ENCODE measurements around the gene PLK3.
"Not testable (repeated sequence)": the region's sequence is repeated elsewhere in the genome, so short reads cannot be mapped to it uniquely, and the experiment has no call there.

The PLK3 gene

GRCh38 chr1:44807364-44808062 is 7.3 kb downstream of the PLK3 start:
- no peak for TF ChIP-seq CTCF (IDR thresholded peaks at IDR 0.05)
- Mint-ChIP-seq H3K27me3 (ENCODE audit: low read depth, poor library complexity) (no peaks in the 10 kb centered on the region), H3K27ac (peak overlapping the region; percentile 100), H3K4me3 (peak overlapping the region; percentile 47), H3K36me3 (ENCODE audit: low read depth) (peaks cover 16% of the 10 kb centered on the region), H3K4me1 (peaks cover 73% of the 10 kb centered on the region), H3K9me3 (no peaks in the 10 kb centered on the region)
- DNase-seq, result peak; percentile 69

DNA sequence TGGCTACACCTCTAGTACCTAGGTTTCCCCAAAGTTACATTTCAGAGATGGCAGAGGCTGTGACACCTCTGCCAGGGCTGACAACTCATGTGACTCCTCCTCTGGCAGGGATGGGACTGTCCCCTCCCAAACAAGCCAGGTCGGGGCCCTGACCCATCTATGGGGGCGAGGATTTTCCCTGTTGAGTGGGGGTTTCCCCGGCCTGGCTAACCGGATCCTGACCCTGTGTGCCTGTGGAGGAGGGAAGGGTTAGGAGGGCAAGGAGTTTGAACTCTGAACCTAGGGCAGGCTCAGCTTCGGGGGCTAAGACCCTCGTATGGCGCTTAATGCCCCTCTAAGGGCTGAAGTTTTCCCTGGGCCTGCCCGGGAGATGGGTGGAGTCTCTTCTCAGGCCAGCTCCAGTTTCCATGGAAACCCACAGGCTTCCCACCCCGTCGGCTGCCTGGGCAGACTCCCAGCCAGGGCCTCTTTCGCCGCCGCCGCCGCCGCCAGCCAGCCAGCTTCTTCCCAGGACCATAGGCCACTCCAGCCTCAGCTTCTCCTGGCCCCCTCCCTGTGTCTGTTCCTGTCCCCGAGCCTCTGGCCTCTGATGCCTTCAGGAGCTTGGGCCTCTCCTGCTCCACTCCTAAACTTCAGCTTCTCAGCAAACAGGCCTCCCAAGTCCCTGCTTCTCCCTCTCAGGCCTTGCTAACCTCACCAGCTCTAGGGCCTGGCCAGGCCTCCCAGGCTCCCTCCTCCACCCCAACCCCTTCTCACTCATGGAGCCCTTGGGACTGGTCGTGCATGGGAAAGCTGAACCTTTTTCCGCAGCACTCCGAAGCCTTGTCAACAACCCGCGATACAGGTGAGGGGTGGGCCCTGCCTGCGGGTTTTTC is 8.1 kb downstream of the PLK3 start, which contains the start of gene BTBD19:
BTBD19 (plus strand) TSS at position 461 of the 875 bp plus-strand sequence; CDS start at position 759, 298 bp downstream.
- peak within 1 kb of the TSS; percentile 74 for H3K4me3 Mint-ChIP-seq
- no peaks in the 10 kb centered on the region for H3K27me3 Mint-ChIP-seq (ENCODE audit: low read depth, poor library complexity)
- no peaks in the 10 kb centered on the region for H3K9me3 Mint-ChIP-seq
- no peak for TF ChIP-seq CTCF (IDR thresholded peaks at IDR 0.05)
- H3K4me1 Mint-ChIP-seq, result peaks cover 69% of the 10 kb centered on the region
- H3K27ac Mint-ChIP-seq, result peak within 1 kb of the TSS; percentile 100
- peaks cover 11% of the 10 kb centered on the region for H3K36me3 Mint-ChIP-seq (ENCODE audit: low read depth)
- DNase-seq, result peak; percentile 86

DNA sequence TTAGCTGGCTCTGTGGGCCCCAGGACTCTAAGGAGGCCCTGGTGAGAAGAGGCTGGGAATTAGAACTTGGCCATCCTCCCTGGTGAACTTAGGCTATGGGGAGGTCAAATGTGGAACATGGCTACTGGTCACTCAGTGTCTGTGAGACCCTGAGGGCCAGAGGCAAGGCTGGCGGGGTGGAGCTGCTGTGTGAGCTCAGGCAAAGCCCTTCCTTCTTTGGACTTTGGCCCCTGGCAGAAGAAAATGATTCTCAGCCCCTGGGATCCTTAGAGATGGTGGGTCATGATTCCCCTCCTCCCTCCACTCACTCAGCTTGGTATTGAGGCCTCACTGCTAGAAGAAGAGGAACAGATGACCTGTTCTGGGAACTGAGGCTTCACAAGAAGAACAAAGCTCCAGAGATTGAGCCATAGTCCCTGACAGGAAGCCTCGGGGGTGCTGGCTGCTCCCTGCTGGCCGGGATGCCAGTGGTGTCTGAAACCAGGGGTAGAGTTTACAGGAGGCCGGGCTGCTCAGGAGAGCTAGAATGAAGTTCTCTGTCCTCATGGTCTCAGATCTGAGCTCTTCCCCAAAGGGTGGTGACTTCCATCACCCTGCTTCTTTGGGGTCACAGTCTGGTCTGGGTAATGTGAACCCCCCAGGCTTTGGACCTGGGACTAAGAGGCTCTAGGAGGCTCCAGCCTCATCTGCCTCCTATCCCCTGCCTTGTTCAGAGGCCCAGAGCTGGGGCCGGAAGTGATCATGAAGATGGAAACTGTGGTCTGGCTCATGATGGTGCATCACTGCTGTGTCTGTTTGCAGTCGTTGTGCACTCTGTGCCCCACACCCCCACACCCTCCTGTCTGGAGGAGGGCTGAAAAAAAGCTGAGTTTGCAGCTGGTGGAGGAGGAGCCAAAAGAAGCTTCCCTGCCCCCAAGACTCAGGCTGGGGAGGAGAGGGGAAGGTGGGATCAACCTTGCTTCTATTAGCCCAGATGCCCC is 9.1 kb downstream of the PLK3 start:
- Mint-ChIP-seq H3K4me1 (peaks cover 73% of the 10 kb centered on the region), H3K4me3 (peak overlapping the region; percentile 74), H3K36me3 (ENCODE audit: low read depth) (peaks cover 9% of the 10 kb centered on the region), H3K27ac (peak overlapping the region; percentile 100), H3K27me3 (ENCODE audit: low read depth, poor library complexity) (no peaks in the 10 kb centered on the region), H3K9me3 (no peaks in the 10 kb centered on the region)
- TF ChIP-seq CTCF (IDR thresholded peaks at IDR 0.05), result no peak
- DNase-seq, result no peak

DNA sequence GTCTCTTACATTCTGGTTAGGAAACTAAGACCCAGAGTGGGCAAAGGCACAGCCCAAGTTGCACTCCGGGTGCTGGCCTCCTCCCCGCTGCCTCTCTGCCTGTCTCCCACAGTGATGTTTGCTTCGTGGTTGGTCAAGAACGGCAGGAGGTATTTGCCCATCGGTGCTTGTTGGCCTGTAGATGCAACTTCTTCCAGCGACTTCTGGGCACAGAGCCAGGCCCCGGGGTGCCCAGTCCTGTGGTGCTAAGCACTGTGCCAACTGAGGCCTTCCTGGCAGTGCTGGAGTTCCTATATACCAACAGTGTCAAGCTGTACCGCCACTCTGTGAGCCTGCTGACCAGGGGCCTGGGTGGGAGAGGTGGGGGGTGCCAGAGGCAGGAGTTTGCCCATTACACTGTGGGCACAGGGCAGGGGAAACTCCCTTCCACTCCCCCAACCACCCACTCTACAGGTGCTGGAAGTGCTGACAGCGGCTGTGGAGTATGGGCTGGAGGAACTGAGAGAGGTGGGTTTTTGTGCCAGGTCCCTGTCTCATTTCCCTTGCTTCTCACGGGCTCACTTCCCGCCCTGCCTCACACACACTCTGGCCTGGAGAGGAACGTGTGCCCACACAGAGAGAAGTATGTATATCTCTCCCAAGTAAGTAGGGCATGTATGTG is 10.1 kb downstream of the PLK3 start:
- H3K4me1 Mint-ChIP-seq, result peaks cover 76% of the 10 kb centered on the region
- no peaks in the 10 kb centered on the region for H3K27me3 Mint-ChIP-seq (ENCODE audit: low read depth, poor library complexity)
- no peak overlapping the region for H3K4me3 Mint-ChIP-seq

DNA sequence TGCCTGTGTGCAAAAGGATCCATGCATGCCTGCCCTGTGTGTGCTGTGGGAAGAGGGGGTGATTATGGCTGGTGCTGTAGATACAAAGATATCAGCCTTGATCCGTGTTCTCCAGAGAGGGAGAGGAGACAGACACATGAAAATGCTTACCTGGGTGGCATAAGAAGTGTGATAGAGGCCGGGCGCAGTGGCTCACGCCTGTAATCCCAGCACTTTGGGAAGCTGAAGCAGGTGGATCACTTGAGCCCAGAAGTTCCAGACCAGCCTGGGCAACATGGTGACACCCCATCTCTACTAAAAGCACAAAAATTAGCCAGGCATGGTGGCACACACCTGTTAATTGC is 10.6 kb downstream of the PLK3 start:
- DNase-seq; H3K27me3 Mint-ChIP-seq (ENCODE audit: low read depth, poor library complexity); H3K9me3 Mint-ChIP-seq: not testable (repeated sequence)
- Mint-ChIP-seq H3K36me3 (ENCODE audit: low read depth) (peaks cover 14% of the 10 kb centered on the region), H3K4me1 (peaks cover 76% of the 10 kb centered on the region), H3K27ac (peak overlapping the region; percentile 0), H3K4me3 (peak overlapping the region; percentile 8)

More for the DNA sequence above, 10.1 kb downstream of the PLK3 start:
- Mint-ChIP-seq H3K9me3 (no peaks in the 10 kb centered on the region), H3K27ac (no peak overlapping the region), H3K36me3 (ENCODE audit: low read depth) (peaks cover 13% of the 10 kb centered on the region)
- no peak for DNase-seq
- TF ChIP-seq CTCF (IDR thresholded peaks at IDR 0.05), result no peak

Measured in nephron progenitor cell (in vitro differentiated cells).